Muscle layer of colon (tissue), 2 donors: ENCODE data around the gene OTP.

Source experiments
- H3K27ac ChIP-seq: one replicate; pipeline ENCODE4 v1.7.0; 2013; ENCODE audit warnings: low read depth, mild to moderate bottlenecking, low read length, moderate library complexity
- H3K27me3 ChIP-seq, 2 donors: one replicate each; pipeline ENCODE4 v1.7.0; 2013; ENCODE audit warnings: low read length in 2 of 2, mild to moderate bottlenecking in 2 of 2; ENCODE audit not compliant: insufficient read depth in 2 of 2, control insufficient read depth in 1 of 2
- H3K36me3 ChIP-seq: one replicate; pipeline ENCODE4 v1.7.0; 2013; ENCODE audit warnings: mild to moderate bottlenecking, low read length; ENCODE audit not compliant: insufficient read depth
- H3K4me1 ChIP-seq: one replicate; pipeline ENCODE4 v1.7.0; 2013; ENCODE audit warnings: mild to moderate bottlenecking, low read length; ENCODE audit not compliant: insufficient read depth
- H3K4me3 ChIP-seq, 2 donors: one replicate each; pipeline ENCODE4 v1.7.0; 2013; ENCODE audit warnings: low read length in 2 of 2, low read depth in 1 of 2, mild to moderate bottlenecking in 1 of 2, moderate library complexity in 1 of 2
- H3K9ac ChIP-seq: one replicate; pipeline ENCODE4 v1.7.0; 2013; ENCODE audit warnings: low read length
- H3K9me3 ChIP-seq: one replicate; pipeline ENCODE4 v1.7.0; 2013; ENCODE audit warnings: mild to moderate bottlenecking, low read length
- donor health status: abdominal sarcoma.
- donor health status: Adenocarcinoma of cecum.

OTP gene

GRCh38 chr5:77637170-77637997 lies 1.1 kb downstream of the OTP start:
- Histone ChIP-seq H3K27ac (no peak overlapping the region), H3K36me3 (no peaks in the 10 kb centered on the region), H3K9me3 (peaks cover 21% of the 10 kb centered on the region), H3K9ac (no peak overlapping the region), H3K4me3 (no peak overlapping the region), H3K4me1 (peaks cover 9% of the 10 kb centered on the region), H3K27me3 (peaks cover 99% of the 10 kb centered on the region in 2 donors)

GRCh38 chr5:77636641-77637169 lies 1.8 kb downstream of the OTP start:
- peaks cover 22% of the 10 kb centered on the region for H3K9me3 ChIP-seq
- peaks cover 99% of the 10 kb centered on the region in 2 donors for H3K27me3 ChIP-seq
- peaks cover 9% of the 10 kb centered on the region for H3K4me1 ChIP-seq
- no peak overlapping the region for H3K27ac ChIP-seq
- peak overlapping the region in 1 of 2 donors; percentile 1 for H3K4me3 ChIP-seq
- H3K9ac ChIP-seq = no peak overlapping the region
- H3K36me3 ChIP-seq = no peaks in the 10 kb centered on the region

- H3K27me3 ChIP-seq = peaks cover 99% of the 10 kb centered on the region in 2 donors
- no peaks in the 10 kb centered on the region for H3K36me3 ChIP-seq
- no peak overlapping the region for H3K27ac ChIP-seq
- peaks cover 19% of the 10 kb centered on the region for H3K9me3 ChIP-seq
- H3K9ac ChIP-seq = no peak overlapping the region
- H3K4me1 ChIP-seq = peaks cover 11% of the 10 kb centered on the region
- H3K4me3 ChIP-seq = no peak overlapping the region
Observed at GRCh38 chr5:77635917-77636640, 2.4 kb downstream of the OTP start.

GRCh38 chr5:77635067-77635916 lies 3.2 kb downstream of the OTP start:
- H3K4me3 ChIP-seq = no peak overlapping the region
- H3K4me1 ChIP-seq = peaks cover 16% of the 10 kb centered on the region
- H3K9ac ChIP-seq = no peak overlapping the region
- H3K27me3 ChIP-seq = peaks cover 95 to 99% of the 10 kb centered on the region in 2 donors
- no peak overlapping the region for H3K27ac ChIP-seq
- H3K36me3 ChIP-seq = no peaks in the 10 kb centered on the region
- peaks cover 19% of the 10 kb centered on the region for H3K9me3 ChIP-seq

GRCh38 chr5:77633709-77634108 lies 4.8 kb downstream of the OTP start:
- peaks cover 17% of the 10 kb centered on the region for H3K4me1 ChIP-seq
- peaks cover 19% of the 10 kb centered on the region for H3K9me3 ChIP-seq
- H3K4me3 ChIP-seq = no peak overlapping the region
- peaks cover 90 to 98% of the 10 kb centered on the region in 2 donors for H3K27me3 ChIP-seq
- no peaks in the 10 kb centered on the region for H3K36me3 ChIP-seq
- H3K27ac ChIP-seq = no peak overlapping the region
- H3K9ac ChIP-seq = no peak overlapping the region

- no peak overlapping the region for H3K4me3 ChIP-seq
- H3K27me3 ChIP-seq = peaks cover 90 to 97% of the 10 kb centered on the region in 2 donors
- H3K9ac ChIP-seq = no peak overlapping the region
- H3K9me3 ChIP-seq = peaks cover 19% of the 10 kb centered on the region
- peaks cover 12% of the 10 kb centered on the region for H3K4me1 ChIP-seq
- no peak overlapping the region for H3K27ac ChIP-seq
- no peaks in the 10 kb centered on the region for H3K36me3 ChIP-seq
Observed at GRCh38 chr5:77633207-77633675, 5.3 kb downstream of the OTP start.

GRCh38 chr5:77632526-77633206 lies 5.8 kb downstream of the OTP start:
- Histone ChIP-seq H3K27ac (no peak overlapping the region), H3K27me3 (peaks cover 90 to 97% of the 10 kb centered on the region in 2 donors), H3K4me3 (no peak overlapping the region)

GRCh38 chr5:77630114-77630680 lies 8.3 kb downstream of the OTP start:
- Histone ChIP-seq H3K36me3 (no peaks in the 10 kb centered on the region), H3K4me3 (peak overlapping the region; percentile 21 to 27), H3K9ac (no peak overlapping the region), H3K27ac (no peak overlapping the region), H3K27me3 (peaks cover 72 to 85% of the 10 kb centered on the region in 2 donors), H3K9me3 (peaks cover 25% of the 10 kb centered on the region), H3K4me1 (peaks cover 12% of the 10 kb centered on the region)

More at GRCh38 chr5:77632526-77633206, 5.8 kb downstream of the OTP start:
- Histone ChIP-seq H3K9me3 (peaks cover 22% of the 10 kb centered on the region), H3K36me3 (no peaks in the 10 kb centered on the region), H3K9ac (no peak overlapping the region), H3K4me1 (peaks cover 12% of the 10 kb centered on the region)

GRCh38 chr5:77629509-77630113 lies 8.9 kb downstream of the OTP start:
- peak overlapping the region in 1 of 2 donors; percentile 13 for H3K4me3 ChIP-seq
- no peaks in the 10 kb centered on the region for H3K36me3 ChIP-seq
- H3K4me1 ChIP-seq = peaks cover 12% of the 10 kb centered on the region
- no peak overlapping the region for H3K9ac ChIP-seq
- no peak overlapping the region for H3K27ac ChIP-seq
- H3K9me3 ChIP-seq = peaks cover 25% of the 10 kb centered on the region
- H3K27me3 ChIP-seq = peaks cover 67 to 79% of the 10 kb centered on the region in 2 donors
